NCI-H1105 treated with DMSO at 0.1 percent for 48 hours (cell line): ENCODE results near the gene CCDC138.

Experiments used
- DNase-seq: peaks from one replicate; lab custom pipeline; 2025; lab: John Stamatoyannopoulos, UW

Gene CCDC138

DNA sequence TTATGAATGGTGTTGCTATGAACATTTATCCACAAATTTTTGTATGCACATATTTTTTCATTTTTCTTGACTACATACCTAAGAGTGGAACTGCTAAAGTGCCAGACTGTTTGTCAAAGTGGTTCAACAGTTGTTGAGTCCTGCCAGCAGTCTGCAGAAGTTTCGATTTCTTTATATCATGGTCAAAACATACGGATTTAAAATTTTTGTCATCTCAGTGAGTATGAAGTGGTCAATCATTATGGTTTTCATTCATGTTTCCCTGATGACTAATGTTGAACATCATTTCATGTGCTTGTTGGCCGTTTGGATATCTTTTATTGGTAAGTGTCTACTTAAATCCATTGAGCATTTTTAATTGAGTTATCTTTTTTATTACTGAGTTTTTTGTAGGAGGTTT, 39.2 kb downstream of the CCDC138 start:
- DNase-seq: no peak

DNA sequence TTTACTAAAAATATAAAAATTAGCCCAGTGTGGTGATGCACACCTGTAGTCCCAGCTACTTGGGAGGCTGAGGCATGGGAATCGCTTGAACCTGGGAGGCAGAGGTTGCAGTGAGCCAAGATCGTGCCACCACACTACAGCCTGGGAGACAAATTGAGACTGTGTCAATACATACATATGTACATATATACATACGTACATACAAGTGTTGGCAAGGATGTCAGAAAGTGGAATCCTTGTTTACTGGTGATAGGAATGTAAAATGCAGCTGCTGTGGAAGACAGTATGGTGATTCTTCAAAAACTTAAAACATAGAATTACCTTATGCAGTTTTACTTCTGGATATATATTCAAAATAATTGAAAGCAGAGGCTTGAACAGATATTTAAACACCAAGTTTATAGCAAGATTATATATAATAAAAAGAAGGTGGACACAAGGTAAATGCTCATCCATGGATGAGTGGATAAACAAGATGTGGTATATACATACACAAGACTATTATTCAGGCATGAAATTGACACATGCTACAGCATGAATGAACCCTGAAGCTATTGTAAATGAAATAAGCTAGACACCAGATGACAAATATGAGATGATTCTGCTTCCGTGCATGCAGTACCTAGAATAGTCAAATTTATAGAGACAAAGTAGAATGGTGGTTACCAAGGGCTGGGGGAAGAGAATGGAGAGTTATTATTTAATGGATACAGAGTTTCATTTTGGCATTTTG, 43.2 kb downstream of the CCDC138 start:
- DNase-seq: no peak

DNA sequence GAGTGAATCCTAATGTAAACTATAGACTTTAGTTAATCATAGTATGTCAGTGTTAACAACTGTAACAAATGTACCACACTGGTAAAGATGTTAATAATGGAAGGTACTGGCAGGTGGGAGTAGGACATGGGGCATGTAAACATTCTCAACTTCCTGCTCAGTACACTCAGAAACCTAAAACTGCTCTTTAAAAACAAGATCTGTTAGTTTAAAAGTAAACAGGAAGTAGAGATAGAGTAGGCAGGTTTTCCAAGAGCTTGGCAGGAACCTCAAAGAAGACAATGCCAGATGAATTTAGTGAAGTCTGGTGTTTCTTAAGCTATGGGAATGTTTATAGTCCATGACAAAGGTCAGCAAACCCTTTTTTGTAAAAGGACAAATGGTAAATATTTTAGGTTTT, 46.6 kb downstream of the CCDC138 start:
- no peak for DNase-seq

DNA sequence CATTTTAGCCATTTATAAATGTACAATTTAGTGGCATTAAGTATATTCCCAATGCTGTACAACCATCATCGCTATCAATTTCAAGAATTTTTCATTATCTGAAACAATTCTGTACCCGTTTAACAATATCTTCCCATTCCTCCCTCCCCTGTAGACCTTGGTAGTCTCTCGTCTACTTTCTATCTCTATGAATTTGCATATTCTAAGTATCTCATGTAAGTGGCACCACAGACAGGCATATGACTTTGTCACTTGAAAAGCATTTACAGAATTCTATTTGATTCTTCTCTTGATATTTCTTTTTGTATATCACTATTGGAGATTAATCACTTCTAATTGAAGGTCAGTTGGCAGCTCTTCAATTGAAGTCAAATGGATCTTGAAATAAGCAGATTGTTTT, 48.0 kb downstream of the CCDC138 start:
- DNase-seq: no peak

DNA sequence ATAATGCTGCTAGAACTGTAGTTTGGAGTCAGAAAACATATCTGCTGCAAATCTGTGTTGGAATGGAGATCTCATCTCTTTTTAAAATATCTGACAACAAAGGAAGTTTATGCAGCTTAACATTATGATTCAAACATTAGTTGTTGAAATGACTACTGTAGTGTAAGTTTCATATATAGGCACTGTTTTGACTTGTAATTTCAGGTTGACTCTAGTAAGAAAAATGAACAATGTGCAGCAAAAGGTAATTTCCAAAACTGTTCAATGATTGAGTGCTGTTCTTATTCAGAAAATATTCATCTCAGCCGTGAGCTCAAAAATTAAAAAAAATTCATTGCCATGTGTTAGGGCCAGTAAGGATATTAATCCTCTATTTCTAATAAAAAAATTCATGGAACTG, 48.5 kb downstream of the CCDC138 start:
- DNase-seq: no peak

DNA sequence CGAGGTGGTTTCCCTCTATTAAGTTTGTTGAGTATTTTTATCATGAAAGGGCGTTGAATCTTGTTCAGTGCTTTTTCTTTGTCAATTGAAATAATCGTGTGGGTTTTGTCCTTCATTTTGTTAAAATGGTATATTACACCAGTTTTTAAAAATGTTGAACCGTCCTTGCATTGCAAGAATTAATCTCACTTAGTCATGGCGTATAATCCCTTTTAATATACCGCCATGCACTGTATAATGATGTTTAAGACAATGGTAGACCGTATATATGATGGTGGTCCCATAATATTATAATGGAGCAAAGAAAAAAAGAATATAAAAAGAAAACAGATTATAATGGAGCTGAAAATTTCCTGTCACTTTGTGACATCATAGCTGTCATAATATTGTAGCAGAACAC, 50.6 kb downstream of the CCDC138 start:
- no peak for DNase-seq

DNA sequence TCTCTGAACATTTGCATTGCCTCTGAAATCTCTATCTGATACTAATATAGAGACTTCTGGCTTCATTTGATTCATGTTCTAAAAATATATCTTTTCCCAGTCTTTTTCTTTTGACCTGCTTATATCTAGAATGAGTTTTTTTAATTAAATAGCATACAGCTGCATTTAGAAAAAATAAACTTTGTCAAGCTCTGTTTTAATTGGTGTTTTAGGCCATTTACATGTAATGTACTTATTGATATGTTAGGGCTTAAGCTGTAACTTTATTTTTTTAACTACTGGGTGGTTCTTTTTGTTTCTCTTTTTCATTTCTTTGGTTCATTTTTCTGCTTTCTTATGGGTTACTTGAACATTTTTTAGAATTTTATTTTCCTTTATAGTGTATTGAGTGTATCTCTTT, 54.9 kb downstream of the CCDC138 start:
- no peak for DNase-seq

DNA sequence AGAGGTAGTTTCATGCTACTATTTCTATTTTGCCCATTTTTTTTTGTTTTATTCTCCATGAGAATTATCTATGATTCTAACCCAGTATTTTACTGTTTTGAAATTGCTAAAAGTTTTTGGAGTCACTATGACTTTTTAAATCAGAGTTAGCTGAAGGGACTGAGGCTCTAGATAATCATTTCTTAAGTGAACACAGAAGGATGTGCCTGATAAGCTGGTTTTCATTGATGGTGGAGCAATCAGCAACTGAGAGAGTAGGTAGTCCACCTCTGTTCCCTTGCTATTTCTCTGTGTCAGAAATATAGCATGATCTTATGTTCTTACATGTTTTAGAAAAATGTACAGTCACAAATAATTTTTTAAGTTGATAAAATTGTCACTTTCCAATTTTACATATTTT, 59.4 kb downstream of the CCDC138 start:
- DNase-seq: no peak

DNA sequence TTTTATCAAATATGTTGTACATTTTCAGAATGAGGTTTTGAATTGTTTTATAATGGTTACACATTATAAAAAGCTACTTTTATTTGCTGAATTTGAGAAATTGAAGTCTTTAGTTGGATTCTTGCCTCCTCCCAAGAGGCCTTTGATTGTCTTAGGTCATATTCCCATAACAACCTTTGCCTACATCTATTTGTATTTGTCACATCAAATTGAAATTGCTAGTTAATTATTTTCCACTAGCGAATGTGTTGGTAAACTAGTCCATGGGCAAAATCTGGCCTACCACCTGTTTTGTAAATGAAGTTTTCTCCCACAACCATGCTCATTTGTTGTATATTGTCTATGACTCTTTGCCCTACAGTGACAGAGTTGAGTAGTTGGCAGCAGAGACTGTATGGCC, 60.4 kb downstream of the CCDC138 start:
- no peak for DNase-seq

DNA sequence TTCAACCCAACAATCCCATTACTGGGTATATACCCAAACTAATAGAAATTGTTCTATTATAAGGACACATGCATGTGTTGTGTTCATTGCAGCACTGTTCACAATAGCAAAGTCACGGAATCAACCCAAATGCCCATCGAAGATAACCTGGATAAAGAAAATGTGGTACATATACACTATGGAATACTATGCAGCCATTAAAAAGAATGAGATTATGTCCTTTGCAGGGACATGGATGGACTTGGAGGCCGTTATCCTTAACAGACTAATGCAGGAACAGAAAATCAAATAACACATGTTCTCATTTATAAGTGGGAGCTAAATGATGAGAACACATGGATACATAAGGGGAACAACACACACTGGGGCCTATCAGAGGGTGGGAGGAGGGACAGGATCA, 65.8 kb downstream of the CCDC138 start:
- no peak for DNase-seq

DNA sequence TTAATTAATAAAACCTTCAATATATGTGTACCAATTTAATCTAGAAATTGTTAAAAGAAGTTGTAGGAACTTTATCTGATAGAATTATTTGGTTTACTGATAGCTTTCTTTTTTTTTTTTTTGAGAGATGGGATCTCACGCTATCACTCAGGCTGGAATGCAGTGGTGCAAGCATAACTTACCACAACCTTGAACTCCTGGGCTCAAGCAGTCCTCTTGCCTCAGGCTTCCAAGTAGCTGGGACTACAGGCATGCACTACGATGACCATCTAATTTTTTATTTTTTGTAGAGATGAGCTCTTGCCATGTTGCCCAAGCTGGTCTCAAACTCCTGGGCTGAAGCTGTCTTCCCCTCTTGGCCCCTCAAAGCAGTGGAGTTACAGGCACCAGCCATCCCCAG, 66.8 kb downstream of the CCDC138 start:
- DNase-seq: no peak

DNA sequence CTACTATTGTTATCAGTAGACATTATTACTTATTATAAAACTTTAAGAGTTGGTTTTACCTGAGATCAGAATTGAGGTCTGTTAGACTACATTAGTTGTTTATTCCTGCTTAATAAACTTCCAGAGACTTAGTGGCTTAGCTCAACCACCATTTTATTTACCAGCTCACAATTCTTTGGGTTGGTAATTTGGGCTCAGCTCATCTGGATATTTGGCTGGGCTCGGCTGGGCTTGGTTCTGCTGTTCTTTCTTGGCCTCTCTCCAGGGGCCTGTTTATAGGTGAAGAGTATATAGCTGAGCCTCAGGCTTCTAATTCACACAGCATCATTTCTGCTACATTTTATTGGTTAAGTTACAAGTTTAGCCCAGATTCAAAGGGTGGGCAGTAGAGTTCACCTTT, 67.9 kb downstream of the CCDC138 start:
- DNase-seq: no peak

DNA sequence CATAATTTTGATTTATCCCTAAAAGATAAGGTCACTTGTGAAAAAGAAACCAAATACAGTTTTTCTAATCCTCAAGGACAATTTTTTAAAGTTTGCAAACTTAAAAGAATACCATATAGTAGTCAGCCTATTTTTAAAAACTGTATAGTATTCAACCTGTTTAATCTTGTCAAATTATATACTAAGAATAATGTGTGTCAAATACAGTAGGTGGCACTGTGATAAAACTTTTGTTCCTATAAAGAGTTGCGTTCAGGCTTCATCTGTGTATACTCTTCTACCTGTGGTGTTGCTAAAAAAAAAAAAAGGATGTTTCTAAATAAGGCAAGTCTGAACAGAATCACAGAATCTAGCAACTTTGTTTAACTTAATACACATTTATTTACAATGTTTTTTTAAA, 68.6 kb downstream of the CCDC138 start:
- DNase-seq: peak; percentile 38

DNA sequence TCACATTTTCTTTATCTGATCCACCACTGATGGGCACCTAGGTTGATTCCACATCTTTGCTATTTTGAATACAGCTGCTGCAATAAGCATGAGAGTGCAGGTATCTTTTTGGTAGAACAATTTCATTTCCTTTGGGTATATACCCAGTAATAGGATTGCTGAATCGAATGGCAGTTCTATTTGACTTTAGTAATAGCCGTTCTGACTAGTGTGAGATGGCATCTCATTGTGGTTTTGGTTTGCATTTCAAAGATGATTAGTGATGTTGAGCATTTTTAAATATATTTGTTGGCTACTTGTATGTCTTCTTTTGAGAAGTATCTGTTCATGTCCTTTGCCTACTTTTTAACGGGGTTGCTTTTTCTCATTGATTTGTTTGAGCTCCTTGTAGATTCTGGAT, 72.3 kb downstream of the CCDC138 start:
- no peak for DNase-seq

DNA sequence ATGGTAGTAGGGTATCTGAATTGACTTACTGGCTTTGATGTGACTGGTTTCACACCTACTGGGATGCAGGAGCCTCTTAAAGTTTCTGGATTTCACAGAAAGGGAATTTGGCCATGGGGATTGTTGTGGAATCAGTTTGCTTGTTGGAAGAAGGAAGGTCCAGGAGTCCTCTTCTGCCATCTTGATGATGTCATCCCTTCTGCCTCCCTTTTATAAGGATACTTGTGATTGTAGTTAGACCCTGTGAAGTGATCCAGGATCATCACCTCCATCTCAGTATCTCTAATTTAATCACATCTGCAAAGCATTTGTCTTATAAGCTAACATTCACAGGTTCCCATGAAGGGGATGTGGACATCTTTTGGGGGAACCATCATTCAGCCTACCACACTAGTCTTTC, 79.5 kb downstream of the CCDC138 start:
- DNase-seq: no peak

DNA sequence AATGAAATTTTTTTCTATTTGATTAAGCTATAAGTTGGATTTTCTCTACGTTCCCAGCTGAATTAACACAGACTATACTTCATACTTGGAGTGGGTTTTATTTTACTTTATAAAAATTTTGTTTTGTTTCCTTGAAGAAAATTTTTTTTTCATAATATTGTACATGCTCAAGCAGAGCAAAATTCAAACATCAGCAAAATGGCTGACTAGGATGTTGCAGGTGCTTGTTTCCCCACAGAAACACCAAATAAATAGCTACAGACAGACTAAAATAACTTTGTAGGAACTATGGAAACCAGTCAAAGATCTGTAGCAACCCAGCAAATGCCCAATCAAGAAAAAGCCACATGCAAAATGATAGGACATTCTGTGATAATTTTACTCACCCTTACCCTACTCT, 82.3 kb downstream of the CCDC138 start:
- DNase-seq: no peak

DNA sequence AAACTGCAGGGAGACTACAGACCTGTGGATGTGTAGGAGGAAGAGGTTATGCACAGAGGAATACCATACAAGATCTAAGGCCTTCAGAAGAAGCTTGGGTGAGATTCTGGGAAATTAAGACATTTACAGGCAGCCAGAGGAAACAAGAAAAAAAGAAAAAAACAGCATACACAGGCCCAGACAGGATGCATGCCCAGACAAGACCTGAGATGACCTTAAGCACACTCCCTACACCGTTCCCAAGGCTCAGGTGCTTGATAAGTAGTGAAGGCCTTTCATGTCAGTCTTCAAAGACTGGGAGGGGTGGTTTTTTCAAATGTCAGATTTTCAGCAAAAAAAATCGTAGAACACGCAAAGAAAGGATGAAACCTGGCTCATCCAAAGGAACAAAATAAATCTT, 83.0 kb downstream of the CCDC138 start:
- no peak for DNase-seq

DNA sequence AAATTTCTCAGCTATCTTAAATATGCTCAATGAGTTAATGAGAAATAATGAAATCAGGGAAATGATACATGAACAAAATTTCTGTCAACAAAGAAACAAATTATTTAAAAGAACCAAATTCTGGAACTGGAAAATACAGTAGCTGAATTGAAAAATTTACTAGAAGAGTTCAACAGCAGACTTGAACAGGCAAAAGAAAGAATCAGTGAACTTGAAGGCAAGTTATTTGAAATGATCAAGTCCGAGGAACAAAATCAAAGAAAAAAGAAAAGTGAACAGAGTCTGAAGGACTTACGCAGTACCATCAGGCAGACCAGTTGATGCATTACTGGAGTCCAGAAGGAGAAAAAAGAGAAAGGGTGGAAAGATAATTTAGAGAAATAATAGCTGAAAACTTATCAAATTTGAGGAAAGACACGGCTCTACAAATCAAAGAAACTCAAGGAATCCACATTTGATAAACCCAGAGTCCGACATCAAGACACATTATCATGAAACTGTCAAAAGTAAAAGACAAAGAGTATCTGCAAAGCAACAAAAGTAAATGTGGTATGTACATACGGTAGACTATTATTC, 83.6 kb downstream of the CCDC138 start:
- DNase-seq: no peak

DNA sequence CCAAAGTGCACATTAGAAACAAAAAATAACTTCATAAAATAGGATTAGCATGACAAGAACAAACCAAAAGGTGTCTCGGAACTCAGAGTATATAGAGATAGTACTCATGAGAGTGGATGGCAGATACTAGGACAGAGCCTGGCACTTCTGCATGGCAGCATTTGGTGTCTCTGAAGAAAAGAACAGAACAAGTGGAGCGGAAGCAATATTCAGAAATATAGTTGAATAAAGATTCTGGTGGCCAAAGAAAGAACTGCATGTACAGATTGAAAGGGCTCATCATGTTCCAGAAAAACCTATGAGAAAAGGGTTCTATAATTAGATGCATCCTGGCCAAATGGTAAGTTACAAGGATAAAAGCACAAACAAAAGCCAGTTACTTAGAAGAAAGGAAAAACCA, 90.9 kb downstream of the CCDC138 start:
- DNase-seq: no peak

DNA sequence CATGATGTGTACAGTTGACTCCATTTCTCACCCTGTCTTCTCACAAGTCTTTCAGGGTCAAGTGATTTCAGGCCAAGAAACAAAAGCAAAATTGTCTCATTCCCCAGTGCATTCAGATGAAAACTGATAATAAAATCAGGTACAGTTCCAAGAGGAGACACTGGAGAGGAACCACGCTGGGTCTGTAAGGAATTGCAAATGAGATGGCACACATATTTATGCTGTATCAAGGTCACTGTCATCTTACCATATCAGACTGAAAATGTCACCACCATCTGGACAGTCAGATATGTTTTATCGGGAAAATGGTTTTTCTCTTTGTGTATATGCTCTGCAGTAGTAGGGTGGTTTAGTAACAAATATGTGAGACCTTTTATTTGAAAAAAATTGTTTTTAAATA, 91.7 kb downstream of the CCDC138 start:
- no peak for DNase-seq

DNA sequence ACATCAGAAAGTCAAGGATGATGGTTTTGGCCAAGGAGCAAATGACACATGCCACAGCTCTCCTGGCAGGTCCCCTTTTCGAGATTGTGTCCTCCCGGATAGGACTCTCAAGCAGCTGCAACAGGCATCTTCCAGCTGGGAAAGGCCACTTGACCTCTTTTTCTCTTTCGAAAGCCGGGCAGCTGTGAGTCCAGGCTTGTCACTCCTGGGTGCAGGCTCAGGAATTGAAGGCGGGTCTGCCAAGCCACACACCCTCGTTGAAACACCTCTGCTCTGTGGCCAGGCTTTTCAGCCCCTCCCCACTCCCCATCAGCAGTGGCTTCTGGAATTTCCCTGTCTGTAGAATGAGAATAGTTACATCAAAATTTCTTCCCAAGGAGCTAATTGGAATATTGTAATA, 98.0 kb downstream of the CCDC138 start:
- peak; percentile 44 for DNase-seq

DNA sequence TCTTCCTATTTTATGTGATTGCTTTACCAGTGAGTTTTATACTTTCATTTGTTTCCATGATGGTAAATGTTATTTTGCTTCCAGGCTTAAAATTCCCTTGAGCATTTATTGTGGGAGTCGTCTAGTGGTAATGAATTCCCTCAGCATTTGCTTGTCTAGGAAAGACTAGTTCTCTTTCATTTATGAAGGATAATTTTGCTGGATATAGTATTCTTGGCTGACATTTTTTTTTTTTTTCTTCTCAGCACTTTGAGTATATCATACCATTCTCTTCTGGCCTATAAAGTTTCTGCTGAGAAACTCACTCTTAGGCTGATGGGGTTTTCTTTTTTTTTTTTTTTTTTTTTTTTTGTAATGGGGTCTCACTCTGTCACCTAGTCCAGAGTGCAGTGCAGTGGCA, 103.3 kb downstream of the CCDC138 start:
- DNase-seq: no peak

DNA sequence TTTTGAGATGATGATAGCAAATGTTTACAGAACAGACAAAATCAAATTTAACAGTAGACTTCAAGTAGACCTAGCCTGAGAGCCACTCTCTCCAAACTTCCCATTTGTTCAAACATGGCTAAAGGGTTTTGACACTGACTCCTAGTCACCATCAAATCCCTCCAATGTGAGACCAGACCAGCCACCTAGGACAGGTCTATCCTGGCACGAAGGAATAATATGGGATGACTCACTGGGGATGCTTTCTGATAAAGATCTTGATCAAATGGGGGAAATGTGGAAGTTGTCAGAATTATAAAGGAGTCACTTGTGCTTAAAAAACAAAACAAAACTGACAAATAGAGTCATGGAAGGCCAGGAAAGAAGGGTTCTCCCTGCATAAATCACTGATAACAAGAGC, 106.7 kb downstream of the CCDC138 start:
- no peak for DNase-seq

DNA sequence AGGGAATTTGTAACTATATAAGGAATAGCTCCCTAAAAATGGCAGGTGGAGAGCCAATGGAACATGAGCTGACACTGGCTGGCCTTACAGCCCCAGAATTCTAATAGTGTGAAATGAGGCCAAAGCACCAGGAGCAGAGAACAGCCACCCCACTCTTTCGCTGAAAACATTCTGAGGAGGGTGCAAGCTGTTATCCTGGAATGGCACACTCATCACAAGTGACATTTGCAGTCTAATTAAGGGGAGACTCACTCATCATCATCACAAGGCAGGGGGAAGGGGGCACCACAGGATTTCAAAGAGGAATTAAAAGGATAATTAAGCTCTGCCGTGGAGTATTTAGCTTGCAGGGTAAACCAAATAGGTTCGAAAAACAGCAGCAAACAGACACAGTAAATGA, 108.2 kb downstream of the CCDC138 start:
- no peak for DNase-seq
